CD4-positive, alpha-beta T cell treated with Interleukin-21 for 1 hour (primary cell): ENCODE measurements around the gene YES1.

Source experiments
- DNase-seq: peaks from one replicate; pipeline ENCODE4 v3.0.0-alpha.2; 2020

The YES1 gene

GRCh38 chr18:681985-682384, 130.1 kb downstream of the YES1 start:
- peak; percentile 52 for DNase-seq

GRCh38 chr18:680392-680791, 131.7 kb downstream of the YES1 start:
- DNase-seq, result no peak

DNA sequence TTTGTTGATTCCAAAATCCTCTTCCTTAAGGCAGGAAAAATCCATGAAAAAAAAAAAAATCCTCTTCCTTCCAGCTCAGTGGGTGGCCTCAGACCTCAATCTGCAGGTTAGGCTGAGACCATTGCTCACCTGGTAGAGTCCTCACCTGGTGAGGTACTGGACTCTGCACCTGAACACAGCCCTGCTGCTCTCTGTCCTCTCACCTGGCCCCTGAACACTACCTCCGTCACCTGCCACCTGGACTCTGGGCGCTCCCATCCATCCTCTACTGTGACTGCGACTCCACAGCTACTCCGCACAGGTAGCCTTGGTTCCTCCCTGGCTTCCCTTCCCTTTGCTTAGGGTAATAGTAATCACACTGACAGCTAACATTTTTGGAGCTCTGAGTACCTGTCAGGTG, 132.5 kb downstream of the YES1 start:
- no peak for DNase-seq

GRCh38 chr18:678482-679182, 133.4 kb downstream of the YES1 start:
- no peak for DNase-seq

DNA sequence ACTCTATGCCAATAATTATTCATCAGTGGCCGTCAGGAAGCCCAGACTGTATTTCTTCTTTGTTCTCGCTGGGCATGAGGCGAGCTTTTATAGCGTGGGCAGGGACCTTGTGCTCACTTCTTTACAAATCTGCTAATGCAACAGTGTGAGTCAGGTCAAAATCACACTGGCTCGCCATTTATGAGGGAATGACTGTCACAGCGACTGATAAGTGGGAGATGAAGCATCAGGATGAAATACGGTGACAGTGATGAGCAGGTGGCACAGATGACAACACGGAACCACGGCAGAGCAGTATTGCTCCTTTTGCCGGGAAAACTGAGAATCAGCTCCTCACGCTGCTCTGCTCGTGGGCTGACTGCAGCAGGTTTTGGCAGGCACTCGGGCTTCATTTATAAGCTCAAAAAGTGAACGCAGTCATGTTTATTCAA, 134.1 kb downstream of the YES1 start:
- no peak for DNase-seq

DNA sequence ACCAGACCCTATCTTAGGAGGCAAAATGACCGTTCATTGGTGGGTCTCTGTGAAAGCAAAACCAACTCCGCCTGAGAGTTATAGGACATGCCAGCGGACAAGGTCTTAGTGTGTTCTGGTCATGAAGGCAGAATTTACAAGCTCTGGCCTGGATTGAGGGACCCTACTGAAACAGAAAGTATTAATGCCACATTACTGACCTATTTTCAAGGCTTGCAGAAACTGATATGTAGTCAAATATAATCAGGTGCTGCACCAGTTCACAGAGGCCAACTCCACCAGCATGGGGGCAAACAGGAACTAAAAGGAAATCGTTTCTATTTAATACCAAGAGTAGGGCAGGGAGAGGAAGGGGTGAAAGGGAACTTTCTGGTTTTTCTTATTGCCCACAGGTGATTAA, 134.9 kb downstream of the YES1 start:
- DNase-seq, result no peak

DNA sequence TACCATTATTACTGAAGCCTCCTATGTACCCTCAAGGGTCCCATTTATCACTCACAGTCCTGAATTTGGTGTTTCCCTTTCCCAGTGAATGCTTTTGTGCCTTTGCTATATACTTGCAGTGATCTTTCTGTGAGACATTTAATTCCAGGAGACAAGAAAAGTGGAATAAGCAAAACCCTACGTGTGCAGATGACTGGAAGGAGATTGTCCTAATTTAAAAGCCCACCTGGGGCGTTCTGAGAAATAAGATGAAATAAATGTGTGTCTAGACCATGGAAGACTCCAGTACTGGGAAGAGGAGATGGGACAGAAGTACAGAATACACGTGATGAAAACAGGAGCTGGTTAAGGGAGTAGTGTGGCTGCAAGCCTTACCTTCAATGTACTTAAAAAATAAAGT, 135.3 kb downstream of the YES1 start:
- DNase-seq, result no peak

GRCh38 chr18:676069-676468, 136.0 kb downstream of the YES1 start:
- no peak for DNase-seq

DNA sequence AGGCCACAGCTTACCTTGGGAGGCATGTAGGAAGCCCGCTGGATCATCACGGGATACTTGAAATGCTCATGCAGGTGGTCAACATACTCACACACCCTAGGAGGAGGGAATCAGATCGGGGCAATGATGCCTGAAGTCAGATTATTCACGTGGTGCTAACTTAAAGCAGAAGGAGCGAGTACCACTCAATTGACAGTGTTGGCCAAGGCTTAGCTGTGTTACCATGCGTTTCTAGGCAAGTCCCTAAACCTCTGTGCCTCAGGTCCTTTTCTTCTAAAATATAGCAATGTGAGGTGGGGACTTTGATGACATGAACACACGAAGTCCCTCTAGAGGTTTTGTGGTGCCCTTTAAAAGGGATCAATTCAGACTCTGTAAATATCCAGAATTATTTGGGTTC, 136.7 kb downstream of the YES1 start:
- no peak for DNase-seq

GRCh38 chr18:673769-674168, 138.3 kb downstream of the YES1 start:
- DNase-seq, result no peak

DNA sequence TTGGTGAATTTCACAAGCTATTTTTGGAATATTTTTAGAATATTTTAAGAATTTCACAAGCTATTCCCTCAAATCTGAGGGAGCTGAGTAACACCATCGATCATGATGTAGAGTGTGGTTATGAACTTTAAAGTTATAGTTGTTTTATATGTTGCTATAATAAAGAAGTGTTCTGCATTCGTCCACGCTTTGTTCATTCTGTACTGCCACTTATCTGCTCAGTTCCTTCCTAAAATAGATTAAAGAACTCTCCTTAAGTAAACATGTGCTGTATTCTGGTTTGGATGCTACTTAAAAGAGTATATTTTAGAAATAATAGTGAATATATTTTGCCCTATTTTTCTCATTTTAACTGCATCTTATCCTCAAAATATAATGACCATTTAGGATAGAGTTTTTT, 138.7 kb downstream of the YES1 start:
- no peak for DNase-seq
